ENCODE results near the gene FKBP1B. TPM values are rescaled to one million over a fixed set of nuclear protein-coding genes. Genes with fewer than 3 reads are reported as not detected.

The FKBP1B gene
- polyA plus RNA-seq, 3 donors, result 5.2 to 10.1 (median 7.2) TPM

DNA sequence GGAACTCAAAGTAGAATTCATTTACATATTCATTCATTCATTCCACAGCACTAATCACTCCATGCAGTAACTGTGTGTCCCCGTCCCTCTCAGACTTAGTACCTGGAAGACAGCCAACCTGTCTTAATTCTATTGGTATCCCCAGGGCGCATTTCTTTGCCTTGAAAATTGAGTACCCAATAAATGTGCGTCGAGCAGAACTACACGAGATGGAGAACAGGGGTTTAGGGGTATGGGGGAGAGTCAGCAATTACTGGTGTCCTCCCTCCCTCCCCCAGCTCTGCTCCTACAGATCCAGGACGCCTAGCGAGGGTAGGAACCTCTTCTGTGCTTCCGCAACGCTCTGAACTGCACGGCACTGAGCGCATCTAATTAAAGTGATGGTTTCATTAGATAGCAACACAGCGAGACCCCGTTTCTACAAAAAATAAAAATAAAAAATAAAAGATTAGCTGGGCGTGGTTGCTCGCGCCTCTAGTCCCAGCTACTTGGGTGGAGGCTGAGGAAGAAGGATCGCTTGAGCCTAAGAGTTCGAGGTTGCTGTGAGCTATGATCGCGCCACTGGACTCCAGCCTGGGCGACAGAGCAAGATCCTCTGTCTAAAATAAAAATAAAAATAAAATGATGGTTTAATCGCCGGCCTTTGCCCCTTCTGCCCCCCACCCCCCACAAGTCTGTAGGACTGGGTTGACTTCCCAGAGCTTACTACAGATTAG, 614 bp upstream of the FKBP1B start:
- Histone ChIP-seq H3K4me3 (replicated peaks in 1 of 3; ENCODE audit: low read depth in 2 of 3, low read length in 3 of 3) (peak overlapping the region; percentile 24 to 84 (median 67)), H3K4me1 (ENCODE audit: control insufficient read depth in 1 of 2, insufficient read depth in 2 of 2, low read length in 2 of 2) (peaks cover 24 to 32% of the 10 kb centered on the region in 2 donors), H3K36me3 (replicated peaks in 1 of 2; ENCODE audit: control insufficient read depth in 1 of 2, insufficient read depth in 2 of 2, low read length in 2 of 2) (no peaks in the 10 kb centered on the region), H3K9me3 (replicated peaks in 1 of 2; ENCODE audit: control insufficient read depth in 1 of 2, insufficient read depth in 1 of 2, low read length in 2 of 2) (no peaks in the 10 kb centered on the region), H3K27me3 (ENCODE audit: control insufficient read depth in 2 of 2, insufficient read depth in 2 of 2, low read length in 2 of 2) (peaks cover 11 to 21% of the 10 kb centered on the region in 2 donors), H3K4me2 (replicated peaks; ENCODE audit: extremely low read depth, low read length, poor library complexity, severe bottlenecking) (peak overlapping the region; percentile 95), H2AFZ (ENCODE audit: insufficient read depth, low read depth, low read length, poor library complexity, severe bottlenecking) (peak overlapping the region; percentile 96), H4K20me1 (ENCODE audit: insufficient read depth, low read length) (no peaks in the 10 kb centered on the region), H3K9ac (ENCODE audit: insufficient read depth, low read length, poor library complexity, severe bottlenecking) (peak overlapping the region; percentile 67), H3K27ac (ENCODE audit: low read depth in 1 of 2, low read length in 2 of 2) (no peak overlapping the region), H3K79me2 (ENCODE audit: insufficient read depth, low read length) (peaks cover 7% of the 10 kb centered on the region)
- Mint-ChIP-seq H3K4me3 (no peak overlapping the region), H3K4me1 (peaks cover 24% of the 10 kb centered on the region), H3K9me3 (peaks cover 0 to 5% (median 0%) of the 10 kb centered on the region in 7 donors), H3K27ac (no peak overlapping the region), H3K27me3 (ENCODE audit: low read depth in 3 of 3) (peaks cover 11 to 25% (median 19%) of the 10 kb centered on the region in 3 donors), H3K36me3 (no peaks in the 10 kb centered on the region)
- intact Hi-C loops (cut with micrococcal nuclease), result loop anchor here in 1 of 2 donors (5.0 to 10.0 kb wide), 2 partner anchors 33 to 104 kb away; partner anchors contain the start of genes TP53I3 and UBXN2A
- DNase-seq, result no peak
- no CpG with 5 or more reads among the region's 23 CpGs for WGBS (ENCODE audit: insufficient coverage)
- TF ChIP-seq, protein P1, sequence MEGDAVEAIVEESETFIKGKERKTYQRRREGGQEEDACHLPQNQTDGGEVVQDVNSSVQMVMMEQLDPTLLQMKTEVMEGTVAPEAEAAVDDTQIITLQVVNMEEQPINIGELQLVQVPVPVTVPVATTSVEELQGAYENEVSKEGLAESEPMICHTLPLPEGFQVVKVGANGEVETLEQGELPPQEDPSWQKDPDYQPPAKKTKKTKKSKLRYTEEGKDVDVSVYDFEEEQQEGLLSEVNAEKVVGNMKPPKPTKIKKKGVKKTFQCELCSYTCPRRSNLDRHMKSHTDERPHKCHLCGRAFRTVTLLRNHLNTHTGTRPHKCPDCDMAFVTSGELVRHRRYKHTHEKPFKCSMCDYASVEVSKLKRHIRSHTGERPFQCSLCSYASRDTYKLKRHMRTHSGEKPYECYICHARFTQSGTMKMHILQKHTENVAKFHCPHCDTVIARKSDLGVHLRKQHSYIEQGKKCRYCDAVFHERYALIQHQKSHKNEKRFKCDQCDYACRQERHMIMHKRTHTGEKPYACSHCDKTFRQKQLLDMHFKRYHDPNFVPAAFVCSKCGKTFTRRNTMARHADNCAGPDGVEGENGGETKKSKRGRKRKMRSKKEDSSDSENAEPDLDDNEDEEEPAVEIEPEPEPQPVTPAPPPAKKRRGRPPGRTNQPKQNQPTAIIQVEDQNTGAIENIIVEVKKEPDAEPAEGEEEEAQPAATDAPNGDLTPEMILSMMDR (IDR thresholded peaks at IDR 0.05), result no peak

DNA sequence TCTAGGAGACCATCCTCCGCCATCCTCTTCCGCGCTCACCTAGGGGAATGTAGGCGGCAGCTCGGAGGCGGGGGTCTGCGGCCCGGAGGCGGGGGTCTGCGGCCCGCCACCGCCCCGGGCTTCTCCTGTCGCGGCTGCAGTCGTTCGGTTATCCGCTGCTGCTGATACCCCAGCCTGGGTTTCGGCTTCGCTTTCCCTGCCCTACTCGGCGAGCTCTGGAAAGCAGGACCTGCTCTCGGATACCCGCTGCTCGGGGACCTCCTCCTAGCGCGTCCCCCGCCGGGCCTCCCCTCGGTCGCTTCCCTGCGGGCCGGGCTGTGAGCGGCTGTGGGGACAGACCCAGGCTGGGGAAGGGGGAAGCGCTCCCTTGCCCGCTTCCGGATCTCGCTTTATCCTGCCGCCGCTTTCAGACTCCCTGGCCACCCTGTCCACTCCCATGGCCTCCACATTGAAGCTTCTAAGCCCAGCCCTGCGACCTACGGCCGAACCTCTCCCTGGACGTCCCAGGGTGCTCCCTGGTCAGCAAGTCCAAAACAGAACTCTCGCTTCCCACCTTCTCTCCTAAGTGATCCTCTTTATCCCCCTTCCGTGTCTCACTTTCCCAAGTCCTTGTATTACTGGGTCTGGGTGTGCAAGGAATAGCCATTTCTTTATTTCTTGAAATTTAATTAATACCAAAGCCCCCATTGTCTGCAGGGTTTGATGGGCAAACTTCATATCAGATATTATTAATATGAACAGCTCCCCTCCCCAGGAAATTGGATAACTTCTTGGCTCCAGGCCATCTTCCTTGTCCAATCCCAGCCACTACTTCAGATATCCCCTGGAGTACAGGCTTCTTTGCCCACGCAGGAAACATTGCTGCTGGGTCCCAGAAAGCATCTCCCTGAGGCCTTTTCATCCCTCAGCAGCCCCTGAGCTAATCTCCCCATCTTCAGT, 769 bp downstream of the FKBP1B start:
- peaks cover 7% of the 10 kb centered on the region for H3K79me2 ChIP-seq (ENCODE audit: insufficient read depth, low read length)
- peaks cover 24 to 32% of the 10 kb centered on the region in 2 donors for H3K4me1 ChIP-seq (ENCODE audit: control insufficient read depth in 1 of 2, insufficient read depth in 2 of 2, low read length in 2 of 2)
- TF ChIP-seq, protein P1 (IDR thresholded peaks at IDR 0.05), result no peak
- 8% methylated on average over 43 of the region's 47 CpGs for WGBS (ENCODE audit: insufficient coverage)
- intact Hi-C loops (cut with micrococcal nuclease), result no loop called here
- H3K4me2 ChIP-seq (replicated peaks; ENCODE audit: extremely low read depth, low read length, poor library complexity, severe bottlenecking), result peak overlapping the region; percentile 95
- peak overlapping the region; percentile 67 for H3K9ac ChIP-seq (ENCODE audit: insufficient read depth, low read length, poor library complexity, severe bottlenecking)
- Mint-ChIP-seq H3K27ac (no peak overlapping the region), H3K27me3 (ENCODE audit: low read depth in 3 of 3) (peaks cover 11 to 26% (median 19%) of the 10 kb centered on the region in 3 donors), H3K4me3 (no peak overlapping the region), H3K9me3 (peaks cover 0 to 5% (median 0%) of the 10 kb centered on the region in 7 donors), H3K36me3 (no peaks in the 10 kb centered on the region), H3K4me1 (peaks cover 24% of the 10 kb centered on the region)
- H3K27me3 ChIP-seq (ENCODE audit: control insufficient read depth in 2 of 2, insufficient read depth in 2 of 2, low read length in 2 of 2), result peaks cover 11 to 21% of the 10 kb centered on the region in 2 donors
- peak; percentile 18 to 43 (median 40) for DNase-seq
- no peaks in the 10 kb centered on the region for H3K36me3 ChIP-seq (replicated peaks in 1 of 2; ENCODE audit: control insufficient read depth in 1 of 2, insufficient read depth in 2 of 2, low read length in 2 of 2)
- H4K20me1 ChIP-seq (ENCODE audit: insufficient read depth, low read length), result no peaks in the 10 kb centered on the region
- no peak overlapping the region for H3K27ac ChIP-seq (ENCODE audit: low read depth in 1 of 2, low read length in 2 of 2)
- H3K9me3 ChIP-seq (replicated peaks in 1 of 2; ENCODE audit: control insufficient read depth in 1 of 2, insufficient read depth in 1 of 2, low read length in 2 of 2), result no peaks in the 10 kb centered on the region
- H3K4me3 ChIP-seq (replicated peaks in 1 of 3; ENCODE audit: low read depth in 2 of 3, low read length in 3 of 3), result peak overlapping the region; percentile 45 to 84 (median 67)
- peak overlapping the region; percentile 96 for H2AFZ ChIP-seq (ENCODE audit: insufficient read depth, low read depth, low read length, poor library complexity, severe bottlenecking)

All from CD14-positive monocyte (primary cell).